ENCODE data around the gene RASGRP2. TPM values are rescaled to one million over a fixed set of nuclear protein-coding genes. Genes with fewer than 3 reads are reported as not detected.
A peak's percentile ranks its signal among the peaks of the same experiment; 100 is the strongest.

Gene RASGRP2
- total and polyA plus RNA-seq, 7 experiments from 2014 or later, result 197 to 697 (median 577) TPM

DNA sequence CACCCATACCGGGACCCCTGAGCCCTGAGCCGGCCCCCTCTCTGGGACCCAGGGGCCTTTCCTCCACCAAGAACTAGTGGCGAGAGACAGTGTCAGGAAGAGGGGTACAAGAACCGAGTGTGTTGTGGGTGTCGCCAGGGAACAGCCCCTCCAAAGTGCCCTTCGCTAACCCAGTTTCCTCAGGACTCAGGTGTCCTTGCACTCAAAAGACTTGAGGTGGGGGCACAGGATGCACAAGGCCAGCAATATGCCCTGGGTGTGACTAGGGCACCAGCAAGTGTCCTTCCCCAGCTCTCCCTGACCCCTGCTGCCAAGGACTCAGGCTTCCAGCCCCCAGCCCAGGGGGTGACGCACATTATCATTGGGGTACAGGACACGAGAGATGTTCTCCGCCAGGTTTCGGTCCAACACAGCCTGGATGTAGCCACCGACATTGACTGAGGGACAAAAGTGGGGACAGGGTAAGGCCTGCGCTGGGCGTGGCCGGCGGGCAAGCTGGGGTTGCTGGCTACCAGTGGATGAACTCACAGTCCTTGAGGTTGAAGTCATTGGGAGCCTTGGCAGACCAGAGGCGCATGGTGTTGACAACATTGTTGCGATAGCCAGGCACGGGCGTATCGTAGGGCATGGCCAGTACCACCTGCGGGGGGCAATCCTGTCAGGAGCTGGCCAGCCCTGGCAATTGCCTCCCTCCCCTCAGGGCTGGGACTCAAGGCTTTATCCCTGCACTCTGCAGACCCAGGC, 11.1 kb upstream of the RASGRP2 start:
- ChIA-PET CTCF (interaction anchor here (0.9 to 18.4 kb wide), 2 partner anchors 11 to 13 kb away, joined by 3 to 305 read pairs; partner anchors contain the start of gene PYGM), POLR2A (interaction anchor here (30.7 to 39.7 kb wide), 2 partner anchors 3 to 10 kb away, joined by 1956 read pairs; partner anchors contain the start of genes PYGM, RASGRP2 and SF1)
- H3K9me3 ChIP-seq (ENCODE audit: control insufficient read depth in 2 of 3, low read length in 3 of 3), result no peaks in the 10 kb centered on the region
- H3K4me1 ChIP-seq (ENCODE audit: control insufficient read depth in 2 of 2, insufficient read depth in 2 of 2, low read length in 2 of 2), result peaks cover 9 to 30% of the 10 kb centered on the region in 2 donors
- Mint-ChIP-seq H3K4me1 (peaks cover 16 to 55% (median 42%) of the 10 kb centered on the region in 7 donors), H3K9me3 (no peaks in the 10 kb centered on the region), H3K4me3 (no peak overlapping the region), H3K27ac (peak overlapping the region in 1 of 9 donors; percentile 62), H3K36me3 (peaks cover 4 to 28% (median 8%) of the 10 kb centered on the region in 5 donors), H3K27me3 (no peaks in the 10 kb centered on the region)
- DNase-seq (no peak), ATAC-seq (no peak)
- no peak overlapping the region for H3K27ac ChIP-seq (ENCODE audit: low read depth, low read length)
- intact Hi-C loops (cut with micrococcal nuclease), result no loop called here
- H3K36me3 ChIP-seq (ENCODE audit: control insufficient read depth in 2 of 3, insufficient read depth in 3 of 3, low read length in 3 of 3), result peaks cover 0 to 37% (median 0%) of the 10 kb centered on the region in 3 experiments
- H3K27me3 ChIP-seq (ENCODE audit: control insufficient read depth in 2 of 2, insufficient read depth in 2 of 2, low read length in 2 of 2), result no peaks in the 10 kb centered on the region
- no peak overlapping the region for H3K4me3 ChIP-seq (ENCODE audit: low read length)

DNA sequence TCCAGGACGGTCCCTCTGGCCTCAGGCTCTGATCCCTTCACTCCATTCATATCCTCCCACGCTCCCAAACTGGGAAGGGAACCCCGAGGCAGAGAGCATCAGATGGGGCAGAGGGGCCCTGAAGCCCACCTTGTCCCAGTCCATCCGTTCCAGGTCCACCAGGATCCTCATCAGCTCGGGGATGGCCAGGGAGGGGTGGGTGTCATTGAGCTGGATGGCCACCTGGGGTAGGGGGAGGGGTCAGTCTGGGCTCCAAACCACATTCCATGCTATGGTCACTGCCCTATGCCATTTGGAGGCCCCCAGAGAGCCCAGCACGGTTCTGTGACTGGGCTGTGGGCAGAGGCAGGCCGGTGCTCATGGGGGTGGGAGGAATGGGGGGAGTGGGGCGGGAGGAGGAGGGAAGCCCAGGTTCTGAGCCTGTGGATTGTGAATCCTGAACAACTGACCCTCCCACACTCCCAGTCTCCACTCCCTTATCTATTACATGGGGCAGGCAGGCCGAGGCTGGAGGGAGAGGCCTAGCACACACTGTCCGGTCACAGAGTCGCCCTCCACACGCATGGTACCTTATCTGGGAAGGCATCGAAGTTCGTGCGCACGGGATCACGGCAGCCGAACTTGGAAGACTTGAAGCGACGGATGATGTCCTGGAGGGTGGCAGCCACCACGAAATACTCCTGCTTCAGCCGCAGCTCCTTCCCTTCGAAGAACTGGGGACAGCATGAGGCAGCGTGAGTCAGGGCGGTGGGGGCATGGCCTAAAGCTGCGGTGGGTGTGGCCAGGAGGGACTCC, 10.4 kb upstream of the RASGRP2 start:
- DNase-seq, result no peak

GRCh38 chr11:64753380-64754123, 9.6 kb upstream of the RASGRP2 start:
- Mint-ChIP-seq H3K27ac (peak overlapping the region in 2 of 9 donors; percentile 25 to 55), H3K27me3 (no peaks in the 10 kb centered on the region), H3K4me1 (peaks cover 9 to 44% (median 35%) of the 10 kb centered on the region in 7 donors), H3K4me3 (peak overlapping the region in 1 of 10 donors; percentile 7), H3K36me3 (peaks cover 4 to 28% (median 9%) of the 10 kb centered on the region in 5 donors), H3K9me3 (no peaks in the 10 kb centered on the region)
- ChIA-PET POLR2A (interaction anchor here (30.7 to 39.7 kb wide), 2 partner anchors 1 to 11 kb away, joined by 1956 read pairs; partner anchors contain the start of genes PYGM, RASGRP2 and SF1), CTCF (interaction anchor here (18.4 kb wide), 1 partner anchor 15 kb away, joined by 305 read pairs; the partner anchor contains the start of gene PYGM)
- H3K27me3 ChIP-seq (ENCODE audit: control insufficient read depth in 2 of 2, insufficient read depth in 2 of 2, low read length in 2 of 2), result no peaks in the 10 kb centered on the region
- H3K36me3 ChIP-seq (ENCODE audit: control insufficient read depth in 2 of 3, insufficient read depth in 3 of 3, low read length in 3 of 3), result peaks cover 0 to 37% (median 0%) of the 10 kb centered on the region in 3 experiments
- ATAC-seq, result no peak
- intact Hi-C loops (cut with micrococcal nuclease), result no loop called here
- H3K9me3 ChIP-seq (ENCODE audit: control insufficient read depth in 2 of 3, low read length in 3 of 3), result no peaks in the 10 kb centered on the region
- no peak for DNase-seq
- peaks cover 0 to 15% of the 10 kb centered on the region in 2 donors for H3K4me1 ChIP-seq (ENCODE audit: control insufficient read depth in 2 of 2, insufficient read depth in 2 of 2, low read length in 2 of 2)
- no peak overlapping the region for H3K27ac ChIP-seq (ENCODE audit: low read depth, low read length)
- H3K4me3 ChIP-seq (ENCODE audit: low read length), result no peak overlapping the region

More for the DNA sequence above, 10.4 kb upstream of the RASGRP2 start:
- no peak for ATAC-seq
- Histone ChIP-seq H3K9me3 (ENCODE audit: control insufficient read depth in 2 of 3, low read length in 3 of 3) (no peaks in the 10 kb centered on the region), H3K27me3 (ENCODE audit: control insufficient read depth in 2 of 2, insufficient read depth in 2 of 2, low read length in 2 of 2) (no peaks in the 10 kb centered on the region), H3K36me3 (ENCODE audit: control insufficient read depth in 2 of 3, insufficient read depth in 3 of 3, low read length in 3 of 3) (peaks cover 0 to 37% (median 0%) of the 10 kb centered on the region in 3 experiments), H3K4me1 (ENCODE audit: control insufficient read depth in 2 of 2, insufficient read depth in 2 of 2, low read length in 2 of 2) (peaks cover 2 to 22% of the 10 kb centered on the region in 2 donors), H3K27ac (ENCODE audit: low read depth, low read length) (no peak overlapping the region), H3K4me3 (ENCODE audit: low read length) (no peak overlapping the region)
- no peaks in the 10 kb centered on the region for H3K27me3 Mint-ChIP-seq
- no peaks in the 10 kb centered on the region for H3K9me3 Mint-ChIP-seq
- H3K4me1 Mint-ChIP-seq, result peaks cover 9 to 49% (median 35%) of the 10 kb centered on the region in 7 donors
- peak overlapping the region in 1 of 9 donors; percentile 25 for H3K27ac Mint-ChIP-seq
- intact Hi-C loops (cut with micrococcal nuclease), result no loop called here
- ChIA-PET CTCF (interaction anchor here (0.9 to 18.4 kb wide), 2 partner anchors 11 to 14 kb away, joined by 3 to 305 read pairs; partner anchors contain the start of gene PYGM), POLR2A (interaction anchor here (0.6 to 39.7 kb wide), 4 partner anchors 2 to 773 kb away, joined by 3 to 1956 read pairs (median 980); partner anchors contain the start of genes PYGM, RASGRP2 and SF1)
- no peak overlapping the region for H3K4me3 Mint-ChIP-seq
- peaks cover 4 to 28% (median 9%) of the 10 kb centered on the region in 5 donors for H3K36me3 Mint-ChIP-seq

GRCh38 chr11:64753019-64753379, 9.1 kb upstream of the RASGRP2 start:
- Mint-ChIP-seq H3K27ac (peak overlapping the region in 4 of 9 donors; percentile 55 to 63 (median 56)), H3K36me3 (peaks cover 4 to 28% (median 9%) of the 10 kb centered on the region in 5 donors), H3K4me1 (peaks cover 9 to 46% (median 38%) of the 10 kb centered on the region in 7 donors), H3K27me3 (no peaks in the 10 kb centered on the region), H3K9me3 (no peaks in the 10 kb centered on the region), H3K4me3 (peak overlapping the region in 1 of 10 donors; percentile 7)
- POLR2A ChIA-PET, result interaction anchor here (30.7 to 39.7 kb wide), 2 partner anchors 1 to 12 kb away, joined by 1956 read pairs; partner anchors contain the start of genes PYGM, RASGRP2 and SF1
- no peak for ATAC-seq
- H3K9me3 ChIP-seq (ENCODE audit: control insufficient read depth in 2 of 3, low read length in 3 of 3), result no peaks in the 10 kb centered on the region
- H3K36me3 ChIP-seq (ENCODE audit: control insufficient read depth in 2 of 3, insufficient read depth in 3 of 3, low read length in 3 of 3), result peaks cover 0 to 37% (median 0%) of the 10 kb centered on the region in 3 experiments
- CTCF ChIA-PET, result interaction anchor here (1.0 to 18.4 kb wide), 2 partner anchors 9 to 15 kb away, joined by 4 to 305 read pairs; partner anchors contain the start of genes PYGM and RASGRP2
- no peak overlapping the region for H3K27ac ChIP-seq (ENCODE audit: low read depth, low read length)
- H3K27me3 ChIP-seq (ENCODE audit: control insufficient read depth in 2 of 2, insufficient read depth in 2 of 2, low read length in 2 of 2), result no peaks in the 10 kb centered on the region
- intact Hi-C loops (cut with micrococcal nuclease), result no loop called here
- H3K4me1 ChIP-seq (ENCODE audit: control insufficient read depth in 2 of 2, insufficient read depth in 2 of 2, low read length in 2 of 2), result peaks cover 0 to 9% of the 10 kb centered on the region in 2 donors
- no peak overlapping the region for H3K4me3 ChIP-seq (ENCODE audit: low read length)
- no peak for DNase-seq

GRCh38 chr11:64752175-64752970, 8.4 kb upstream of the RASGRP2 start:
- Mint-ChIP-seq H3K4me3 (peak overlapping the region in 1 of 10 donors; percentile 37), H3K27me3 (no peaks in the 10 kb centered on the region), H3K9me3 (no peaks in the 10 kb centered on the region), H3K36me3 (peaks cover 4 to 26% (median 9%) of the 10 kb centered on the region in 5 donors), H3K4me1 (peaks cover 9 to 43% (median 36%) of the 10 kb centered on the region in 7 donors), H3K27ac (peak overlapping the region in 4 of 9 donors; percentile 55 to 92 (median 60))
- Histone ChIP-seq H3K36me3 (ENCODE audit: control insufficient read depth in 2 of 3, insufficient read depth in 3 of 3, low read length in 3 of 3) (peaks cover 0 to 37% (median 0%) of the 10 kb centered on the region in 3 experiments), H3K27ac (ENCODE audit: low read depth, low read length) (no peak overlapping the region), H3K4me1 (ENCODE audit: control insufficient read depth in 2 of 2, insufficient read depth in 2 of 2, low read length in 2 of 2) (peaks cover 0 to 7% of the 10 kb centered on the region in 2 donors), H3K27me3 (ENCODE audit: control insufficient read depth in 2 of 2, insufficient read depth in 2 of 2, low read length in 2 of 2) (no peaks in the 10 kb centered on the region), H3K9me3 (ENCODE audit: control insufficient read depth in 2 of 3, low read length in 3 of 3) (no peaks in the 10 kb centered on the region), H3K4me3 (ENCODE audit: low read length) (no peak overlapping the region)
- ChIA-PET CTCF (interaction anchor here (1.0 to 18.4 kb wide), 3 partner anchors 8 to 16 kb away, joined by 4 to 305 read pairs (median 4); partner anchors contain the start of genes PYGM and RASGRP2), POLR2A (interaction anchor here (0.6 to 39.7 kb wide), 3 partner anchors 0 to 525 kb away, joined by 3 to 1956 read pairs (median 1956); partner anchors contain the start of genes PYGM, RASGRP2 and SF1)
- ATAC-seq (no peak), DNase-seq (no peak)
- intact Hi-C loops (cut with micrococcal nuclease), result no loop called here
